22Rv1 (cell line): Measurements from ENCODE around the gene DHRSX.
"Not testable (repeated sequence)": the region's sequence is repeated elsewhere in the genome, so short reads cannot be mapped to it uniquely, and the experiment has no call there.

Experiments used
- H3K27ac ChIP-seq: fragments of 450-650 bp; 2 replicates; pipeline ENCODE4 v1.5.1; 2017
- CTCF ChIP-seq: fragments of 450-650 bp; IDR thresholded peaks from 2 replicates; pipeline ENCODE4 v1.5.1; 2017; ENCODE audit warnings: mild to moderate bottlenecking
- ZFX ChIP-seq: fragments of 450-650 bp; IDR thresholded peaks from 2 replicates; pipeline ENCODE4 v1.6.1; 2017; ENCODE audit warnings: antibody characterized with exemption, borderline replicate concordance

Gene DHRSX

GRCh38 chrX:2541603-2542002, 40.8 kb upstream of the DHRSX start:
- TF ChIP-seq ZFX (no peak), CTCF (no peak)
- H3K27ac ChIP-seq: no peak overlapping the region

- no peak for TF ChIP-seq CTCF
- no peak for TF ChIP-seq ZFX
- no peak overlapping the region for H3K27ac ChIP-seq
Measured at GRCh38 chrX:2540426-2540947, 39.7 kb upstream of the DHRSX start.

DNA sequence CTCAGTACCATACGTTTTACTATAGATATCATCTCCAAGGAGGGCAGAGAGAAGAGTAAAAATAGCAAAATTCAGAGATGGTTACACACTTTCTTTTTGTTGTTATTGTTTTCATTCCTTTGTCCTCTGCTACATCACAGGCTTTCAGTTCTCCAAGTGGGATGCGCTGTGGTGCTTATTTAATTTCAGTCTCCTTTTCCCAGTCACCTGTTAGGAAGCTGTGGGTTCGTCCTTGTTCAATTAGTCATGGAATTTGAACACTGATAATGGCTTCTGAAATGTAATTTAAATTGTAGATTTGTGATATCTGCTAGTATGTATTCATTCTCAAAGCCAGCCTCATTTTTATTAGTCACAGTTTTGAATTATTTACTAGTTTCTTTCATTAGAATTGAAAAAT, 38.8 kb upstream of the DHRSX start:
- TF ChIP-seq ZFX: no peak
- TF ChIP-seq CTCF: no peak
- H3K27ac ChIP-seq: no peak overlapping the region

GRCh38 chrX:2538031-2538757, 37.4 kb upstream of the DHRSX start:
- TF ChIP-seq CTCF (no peak), ZFX (no peak)
- H3K27ac ChIP-seq: no peak overlapping the region

DNA sequence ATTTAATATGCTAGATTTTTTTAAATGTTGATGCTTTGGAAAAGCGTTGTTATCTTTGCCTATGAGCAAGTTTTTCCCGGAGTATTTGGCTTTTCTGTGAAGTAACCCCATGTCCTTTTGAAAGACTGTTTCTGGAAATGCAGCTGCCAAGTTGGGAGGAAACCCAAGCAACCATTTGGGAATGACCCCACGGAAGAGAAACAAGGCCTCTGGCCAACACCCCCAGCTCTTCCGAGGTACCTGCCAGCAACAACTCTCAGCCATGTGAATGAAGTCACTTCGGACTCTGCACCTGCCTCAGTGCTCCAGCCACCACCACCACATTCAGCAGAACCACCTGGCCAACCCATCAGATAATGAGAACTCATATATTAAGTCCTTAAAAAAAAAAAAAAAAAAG, 36.2 kb upstream of the DHRSX start:
- no peak overlapping the region for H3K27ac ChIP-seq
- no peak for TF ChIP-seq ZFX
- no peak for TF ChIP-seq CTCF

GRCh38 chrX:2536141-2536540, 35.4 kb upstream of the DHRSX start:
- H3K27ac ChIP-seq: no peak overlapping the region
- TF ChIP-seq ZFX (no peak), CTCF (no peak)

- H3K27ac ChIP-seq: not testable (repeated sequence)
Measured at GRCh38 chrX:2534261-2535021, 33.7 kb upstream of the DHRSX start.

DNA sequence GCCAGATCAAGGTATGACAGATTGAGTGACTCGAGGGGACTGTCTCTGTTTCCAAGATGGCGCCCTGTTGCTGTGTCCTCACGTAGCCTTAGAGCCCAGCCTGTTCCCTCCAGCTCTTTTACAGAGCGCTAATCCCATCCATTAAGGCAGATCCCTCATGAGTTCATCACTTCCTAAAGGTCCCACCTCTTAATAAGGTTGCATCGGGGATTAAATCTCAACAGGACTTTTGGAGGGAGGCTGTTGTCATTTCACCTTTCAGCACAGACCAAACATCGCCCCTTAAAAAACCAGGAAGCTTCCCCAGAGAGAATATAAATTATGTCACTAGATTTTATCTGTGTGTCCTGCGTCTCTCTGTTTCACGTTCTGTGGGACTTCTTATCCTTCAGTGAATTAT, 32.6 kb upstream of the DHRSX start:
- no peak for TF ChIP-seq CTCF
- no peak for TF ChIP-seq ZFX

More for the DNA sequence above, 32.6 kb upstream of the DHRSX start:
- H3K27ac ChIP-seq: no peak overlapping the region
